Lower leg skin (tissue), 4 donors: ENCODE measurements around the gene CNTN4. TPM values are rescaled to one million over a fixed set of nuclear protein-coding genes. Genes with fewer than 3 reads are reported as not detected.

Source experiments
- DNase-seq, 2 donors: peaks; one replicate each; pipeline ENCODE4 v3.0.0-alpha.2; 2019; ENCODE audit warnings: low spot score in 2 of 2
- H3K4me3 ChIP-seq: fragments of 200-600 bp; sonication (generic); 2 replicates; pipeline ENCODE4 v1.5.1; 2017; ENCODE audit warnings: mild to moderate bottlenecking, low read depth; ENCODE audit not compliant: poor library complexity, severe bottlenecking
- CTCF ChIP-seq, 3 donors: fragments of 450-650 bp; IDR thresholded peaks; one replicate each; pipeline ENCODE4 v1.5.1; 2016; ENCODE audit warnings: antibody characterized with exemption in 3 of 3, mild to moderate bottlenecking in 3 of 3, moderate library complexity in 2 of 3
- POLR2A ChIP-seq, 2 donors: fragments of 450-650 bp; IDR thresholded peaks; one replicate each; pipeline ENCODE4 v1.6.1; 2016 to 2017; ENCODE audit warnings: antibody characterized with exemption in 2 of 2, mild to moderate bottlenecking in 1 of 2, moderate library complexity in 1 of 2
- whole genome bisulfite sequencing, 2 donors: methylation state at CpG; one replicate each; pipeline ENCODE4 v1.1.5; 2018; 5-methylcytosine and 5-hydroxymethylcytosine counted together
- intact Hi-C: fragments of 100-400 bp; cut with DNase I; formaldehyde crosslinking; loops from one replicate; pipeline ENCODE4 v1.15.0; 2023; ENCODE audit warnings: low total_unique reads
- total RNA-seq, 4 donors: library from RNA; depleted of rRNA; stranded (reverse); fragments of >200 nt; gene quantifications; one replicate each; pipeline ENCODE4 v1.1.0, GENCODE V29; 2016

The CNTN4 gene
- total RNA-seq, 4 donors from 2014 or later, result 1.8 to 6.1 (median 2.6) TPM

- WGBS, 2 donors, result 96 to 98% methylated on average over 2 of the region's 2 CpGs
- no peak for TF ChIP-seq POLR2A (IDR thresholded peaks at IDR 0.05)
- TF ChIP-seq CTCF (IDR thresholded peaks at IDR 0.05), result no peak
- intact Hi-C loops, result no loop called here
Observed at GRCh38 chr3:2860626-2861025, 762.0 kb downstream of the CNTN4 start.

GRCh38 chr3:2861120-2861519 lies 762.5 kb downstream of the CNTN4 start:
- 88 to 90% methylated on average over 1 of the region's 1 CpG for WGBS, 2 donors
- TF ChIP-seq CTCF (IDR thresholded peaks at IDR 0.05) (no peak), POLR2A (IDR thresholded peaks at IDR 0.05) (no peak)
- H3K4me3 ChIP-seq, result no peak overlapping the region
- intact Hi-C loops, result no loop called here
- DNase-seq, result no peak

More at GRCh38 chr3:2860626-2861025, 762.0 kb downstream of the CNTN4 start:
- DNase-seq, result no peak
- no peak overlapping the region for H3K4me3 ChIP-seq

DNA sequence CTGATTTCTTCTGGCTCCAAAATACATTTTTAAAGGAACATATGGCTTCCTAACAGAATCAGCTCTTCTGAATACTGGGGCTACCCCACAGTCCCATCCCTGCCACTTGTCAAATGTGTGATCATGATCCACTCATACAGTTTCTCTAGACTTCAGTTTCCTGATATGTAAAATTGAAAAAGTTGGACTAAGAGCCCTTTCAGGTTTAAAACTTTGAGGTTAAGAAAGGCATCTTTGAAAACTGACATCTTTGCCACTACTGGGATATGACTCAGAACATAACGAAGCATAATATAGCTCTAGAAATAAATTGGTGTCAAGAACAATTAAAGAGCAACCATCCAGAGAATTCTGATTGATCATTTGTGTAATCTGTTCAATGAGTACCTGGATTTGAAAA lies 763.3 kb downstream of the CNTN4 start:
- TF ChIP-seq POLR2A (IDR thresholded peaks at IDR 0.05), result no peak
- TF ChIP-seq CTCF (IDR thresholded peaks at IDR 0.05), result no peak
- intact Hi-C loops, result no loop called here
- no peak overlapping the region for H3K4me3 ChIP-seq
- DNase-seq, result no peak
- WGBS, 2 donors, result 73 to 78% methylated on average over 1 of the region's 1 CpG

DNA sequence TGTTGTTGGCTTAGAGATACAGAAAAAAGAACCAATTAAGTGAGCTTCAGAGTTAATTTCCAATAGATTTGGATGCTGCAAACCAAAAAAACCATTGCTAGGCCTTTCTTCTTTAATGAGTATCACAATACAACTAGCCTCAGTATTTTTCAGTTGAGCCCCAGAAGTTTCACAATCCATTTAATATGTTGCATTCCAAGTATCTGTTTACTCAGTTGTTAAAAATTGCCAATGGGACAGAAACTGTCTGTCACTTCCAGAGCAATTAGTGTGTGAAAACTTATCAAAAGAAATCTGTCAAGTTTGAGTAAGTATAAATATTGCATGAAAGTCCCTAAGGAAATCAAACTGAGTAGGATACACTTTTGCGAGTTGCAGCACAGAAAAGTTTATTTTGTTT lies 763.7 kb downstream of the CNTN4 start:
- H3K4me3 ChIP-seq, result no peak overlapping the region

DNA sequence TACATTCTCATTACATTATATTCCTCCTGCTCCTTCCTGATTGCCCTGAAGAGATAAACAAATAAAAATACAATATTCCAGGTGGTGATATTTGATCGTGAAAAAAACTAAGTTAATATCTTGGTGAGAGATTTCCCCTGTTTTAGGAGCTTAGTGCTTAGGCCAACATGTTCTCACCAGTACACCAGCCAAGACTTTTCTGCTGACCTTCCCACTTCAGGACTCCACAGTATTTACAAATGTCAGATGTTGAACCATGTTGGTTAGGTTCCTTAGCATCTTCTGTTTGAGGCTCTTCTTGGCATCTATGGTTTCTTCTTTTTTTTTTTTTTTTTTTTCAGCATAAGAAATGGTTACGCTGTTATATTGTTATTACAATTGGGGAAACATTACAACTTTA lies 764.5 kb downstream of the CNTN4 start:
- 48 to 68% methylated on average over 2 of the region's 2 CpGs for WGBS, 2 donors
- no peak overlapping the region for H3K4me3 ChIP-seq
- intact Hi-C loops, result no loop called here
- TF ChIP-seq POLR2A (IDR thresholded peaks at IDR 0.05) (no peak), CTCF (IDR thresholded peaks at IDR 0.05) (no peak)
- DNase-seq, result no peak

More for the DNA sequence above, 763.7 kb downstream of the CNTN4 start:
- WGBS, 2 donors, result 35 to 50% methylated on average over 1 of the region's 1 CpG
- intact Hi-C loops, result no loop called here
- TF ChIP-seq POLR2A (IDR thresholded peaks at IDR 0.05) (no peak), CTCF (IDR thresholded peaks at IDR 0.05) (no peak)
- DNase-seq, result no peak

DNA sequence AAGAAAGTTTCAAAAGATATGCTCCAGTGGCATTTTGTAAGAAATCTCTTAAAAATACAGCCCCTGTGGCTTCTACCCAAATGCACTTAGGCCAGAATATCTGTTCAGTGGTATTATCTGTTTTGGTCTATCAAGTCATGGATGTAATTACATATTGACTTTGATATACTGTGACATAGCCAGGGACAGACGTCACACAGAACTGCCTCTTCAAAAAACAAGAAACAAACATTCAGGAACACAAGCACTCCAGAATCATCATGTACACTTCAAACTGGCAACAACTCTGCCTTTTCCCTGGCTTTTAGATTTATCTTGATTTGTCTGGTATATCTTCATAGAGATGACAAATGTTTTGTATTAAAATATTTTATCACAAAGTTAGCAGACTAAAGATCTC lies 771.2 kb downstream of the CNTN4 start:
- 55 to 78% methylated on average over 1 of the region's 1 CpG for WGBS, 2 donors

More for the DNA sequence above, 771.2 kb downstream of the CNTN4 start:
- TF ChIP-seq CTCF (IDR thresholded peaks at IDR 0.05), result no peak
- TF ChIP-seq POLR2A (IDR thresholded peaks at IDR 0.05), result no peak
- intact Hi-C loops, result no loop called here
- H3K4me3 ChIP-seq, result no peak overlapping the region
- no peak for DNase-seq
